ENCODE measurements around the gene CIPC. TPM values are rescaled to one million over a fixed set of nuclear protein-coding genes. Genes with fewer than 3 reads are reported as not detected.

CIPC gene
- total and polyA plus RNA-seq, 9 of the 15 experiments (the other 6 are each of a cell fraction or from before 2014, with no cell fraction given) = 5.0 to 16.9 (median 10.7) TPM

DNA sequence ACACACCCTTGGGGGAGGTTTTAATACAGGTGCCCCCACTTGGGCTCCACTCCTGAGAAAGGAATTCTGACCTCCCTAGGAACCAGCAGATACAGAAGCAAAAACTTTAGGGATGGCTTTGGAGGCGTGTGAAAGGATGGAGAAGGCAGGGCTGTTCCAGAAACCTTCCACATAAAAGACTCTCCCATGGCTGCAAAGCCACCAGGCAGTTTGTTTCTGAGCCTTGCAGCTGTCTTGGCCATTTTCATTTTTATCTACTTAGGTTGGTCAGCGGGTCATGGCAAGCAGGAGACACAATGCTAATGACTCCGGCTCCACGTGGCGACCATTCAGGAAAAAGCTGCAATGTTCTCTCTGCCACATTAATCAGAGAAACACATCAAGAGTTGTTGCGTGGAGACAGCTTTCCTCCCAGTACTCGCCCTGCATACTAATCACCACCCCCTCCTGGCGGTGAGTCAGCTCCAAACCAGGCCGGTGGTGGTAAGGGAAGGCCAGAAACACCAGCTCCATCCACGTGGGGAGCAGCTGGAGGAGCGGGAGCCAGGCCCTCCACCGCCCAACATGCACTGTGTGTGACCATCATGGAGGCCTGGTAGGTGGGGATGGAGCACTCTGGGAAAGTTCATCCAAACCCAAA, 38.7 kb upstream of the CIPC start (continued):
- TF ChIP-seq, protein P1, sequence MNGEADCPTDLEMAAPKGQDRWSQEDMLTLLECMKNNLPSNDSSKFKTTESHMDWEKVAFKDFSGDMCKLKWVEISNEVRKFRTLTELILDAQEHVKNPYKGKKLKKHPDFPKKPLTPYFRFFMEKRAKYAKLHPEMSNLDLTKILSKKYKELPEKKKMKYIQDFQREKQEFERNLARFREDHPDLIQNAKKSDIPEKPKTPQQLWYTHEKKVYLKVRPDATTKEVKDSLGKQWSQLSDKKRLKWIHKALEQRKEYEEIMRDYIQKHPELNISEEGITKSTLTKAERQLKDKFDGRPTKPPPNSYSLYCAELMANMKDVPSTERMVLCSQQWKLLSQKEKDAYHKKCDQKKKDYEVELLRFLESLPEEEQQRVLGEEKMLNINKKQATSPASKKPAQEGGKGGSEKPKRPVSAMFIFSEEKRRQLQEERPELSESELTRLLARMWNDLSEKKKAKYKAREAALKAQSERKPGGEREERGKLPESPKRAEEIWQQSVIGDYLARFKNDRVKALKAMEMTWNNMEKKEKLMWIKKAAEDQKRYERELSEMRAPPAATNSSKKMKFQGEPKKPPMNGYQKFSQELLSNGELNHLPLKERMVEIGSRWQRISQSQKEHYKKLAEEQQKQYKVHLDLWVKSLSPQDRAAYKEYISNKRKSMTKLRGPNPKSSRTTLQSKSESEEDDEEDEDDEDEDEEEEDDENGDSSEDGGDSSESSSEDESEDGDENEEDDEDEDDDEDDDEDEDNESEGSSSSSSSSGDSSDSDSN (IDR thresholded peaks at IDR 0.05; ENCODE audit: borderline replicate concordance in 1 of 2, low read depth in 2 of 2, low read length in 2 of 2) = 0 out of 4 replicates have a peak, but pooled peaks of 1 of the 2 experiments have one; percentile 54
- TF ChIP-seq ATF1 (CRISPR knock-in tag; IDR thresholded peaks at IDR 0.05) (no peak), ATF1 (tag; IDR thresholded peaks at IDR 0.05) (peak; percentile 36; the same call in 1 of the 2 replicates), RFX1 (IDR thresholded peaks at IDR 0.05) (peak; percentile 84), MGA (IDR thresholded peaks at IDR 0.05) (peak; percentile 85), GTF2E2 (tag; IDR thresholded peaks at IDR 0.05) (no peak), NCOA4 (IDR thresholded peaks at IDR 0.05; ENCODE audit: partially characterized antibody) (no peak), RUNX1 (IDR thresholded peaks at IDR 0.05; ENCODE audit: low read depth) (no peak), FUS (optimal IDR thresholded peaks at IDR 0.05; ENCODE audit: low read depth, low read length) (no peak), MXI1 (IDR thresholded peaks at IDR 0.05; ENCODE audit: low read depth, low read length) (0 out of 2 replicates have a peak, but pooled peaks have one; percentile 53), POLR2G (IDR thresholded peaks at IDR 0.05; ENCODE audit: low read depth, low read length) (0 out of 2 replicates have a peak, but pooled peaks have one; percentile 18), MTA3 (IDR thresholded peaks at IDR 0.05; ENCODE audit: borderline replicate concordance) (no peak), EP400 (IDR thresholded peaks at IDR 0.05) (peak; percentile 42; the same call in 1 of the 2 replicates), POLR3A (IDR thresholded peaks at IDR 0.05; ENCODE audit: borderline replicate concordance, extremely low read depth, insufficient read depth, insufficient read length) (no peak), BCOR (IDR thresholded peaks at IDR 0.05) (no peak), HDAC2 (IDR thresholded peaks at IDR 0.05) (no peak)
